SK-N-DZ (cell line): ENCODE results near the gene SRPX2.
"Not testable (repeated sequence)": the region's sequence is repeated elsewhere in the genome, so short reads cannot be mapped to it uniquely, and the experiment has no call there.

Experiments
- DNase-seq: peaks from one replicate; pipeline ENCODE4 v3.0.0-alpha.2; 2015; ENCODE audit warnings: low spot score

Gene SRPX2

DNA sequence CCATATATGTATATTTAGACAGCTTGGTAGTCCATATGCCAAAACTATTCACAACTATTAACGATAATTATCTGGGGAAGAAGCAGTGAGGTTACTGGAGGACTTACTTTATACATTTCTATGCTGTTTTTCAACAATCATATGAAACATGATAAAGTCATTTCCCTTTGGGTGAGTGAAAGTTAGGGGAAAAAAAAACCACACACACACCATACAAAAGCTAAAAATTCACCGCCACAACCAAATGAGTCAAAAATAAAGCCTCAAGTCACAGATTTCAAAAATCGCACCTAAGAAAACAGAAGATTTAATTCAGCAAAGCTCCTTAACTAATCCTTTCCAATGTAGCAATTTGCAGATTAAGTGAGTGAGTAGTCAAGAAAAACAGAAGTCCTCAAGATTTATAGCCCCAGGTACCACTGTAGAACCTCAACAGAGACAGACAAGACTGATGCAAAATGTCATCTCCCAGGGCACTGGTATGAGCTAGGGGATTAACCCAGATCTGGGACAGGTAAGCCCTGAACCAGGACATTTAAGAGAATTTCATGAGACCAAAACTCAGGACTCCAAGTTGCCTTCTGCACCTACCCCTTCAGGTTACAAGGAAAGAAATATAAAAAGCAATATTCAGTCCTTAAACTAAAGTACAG, 52.8 kb downstream of the SRPX2 start:
- DNase-seq = no peak

DNA sequence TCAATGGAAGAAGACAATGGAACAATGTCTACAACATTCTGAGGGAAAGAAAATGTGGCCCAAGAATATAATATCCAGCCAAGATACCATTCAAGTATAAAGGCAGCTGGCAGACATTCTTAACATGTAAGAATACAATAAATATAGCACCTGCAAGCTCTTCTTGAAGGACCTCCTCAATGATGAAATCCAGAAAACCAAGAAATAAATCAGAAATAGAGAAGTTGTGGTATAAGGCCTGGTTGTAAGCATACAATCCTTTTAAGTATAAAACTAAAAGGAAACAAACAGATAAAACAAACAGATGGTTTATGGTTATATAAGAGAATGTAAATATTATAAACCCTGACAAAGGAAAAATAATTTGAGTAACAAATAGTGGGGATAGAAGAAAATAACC, 54.6 kb downstream of the SRPX2 start:
- no peak for DNase-seq

DNA sequence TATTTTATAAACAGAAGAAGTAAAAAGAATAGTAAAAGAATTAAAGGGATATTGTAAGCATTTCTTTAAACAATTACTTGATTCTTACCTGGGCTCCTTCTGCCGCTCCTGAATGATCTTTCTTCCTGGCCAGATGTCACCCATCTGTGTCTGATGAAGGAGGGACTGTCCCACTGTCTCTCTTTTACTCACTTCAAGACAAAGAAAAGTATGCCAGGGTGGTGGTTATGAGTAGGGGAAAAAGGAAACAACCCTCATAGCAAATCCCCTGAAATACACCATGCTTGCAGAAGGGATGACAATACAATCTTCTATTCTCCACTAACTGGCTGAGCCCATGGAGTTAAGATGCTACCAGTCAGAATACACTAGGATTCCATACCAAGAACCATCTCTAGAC, 56.8 kb downstream of the SRPX2 start:
- no peak for DNase-seq

DNA sequence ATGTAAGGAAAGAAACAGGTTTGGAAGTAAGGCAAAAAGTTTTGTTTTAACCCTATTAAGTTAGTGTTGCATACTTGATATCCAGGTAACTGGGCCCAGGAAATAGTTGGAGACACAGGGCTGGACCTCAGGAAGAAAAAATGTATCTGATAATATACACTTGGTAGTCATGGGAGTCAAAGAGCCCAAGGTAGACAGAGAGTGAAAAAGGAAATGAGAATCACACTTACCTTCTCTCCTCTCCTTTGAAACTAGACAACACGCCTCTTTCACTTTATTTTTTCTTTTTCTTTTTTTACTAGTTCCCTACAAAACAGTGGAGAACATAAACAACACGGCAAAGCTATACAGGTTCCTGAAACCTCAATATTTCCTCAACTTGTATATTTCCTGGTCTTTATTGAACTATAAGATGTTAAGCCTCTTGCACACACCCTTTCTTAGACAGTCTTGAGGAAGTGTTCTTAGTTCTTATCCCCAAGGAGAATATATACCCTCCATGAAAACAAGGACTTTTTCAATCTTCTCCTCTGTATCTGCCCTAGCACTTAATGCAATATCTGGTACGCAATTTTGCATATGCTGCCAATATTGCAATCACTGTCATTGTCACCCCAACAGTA, 60.7 kb downstream of the SRPX2 start:
- DNase-seq = no peak

DNA sequence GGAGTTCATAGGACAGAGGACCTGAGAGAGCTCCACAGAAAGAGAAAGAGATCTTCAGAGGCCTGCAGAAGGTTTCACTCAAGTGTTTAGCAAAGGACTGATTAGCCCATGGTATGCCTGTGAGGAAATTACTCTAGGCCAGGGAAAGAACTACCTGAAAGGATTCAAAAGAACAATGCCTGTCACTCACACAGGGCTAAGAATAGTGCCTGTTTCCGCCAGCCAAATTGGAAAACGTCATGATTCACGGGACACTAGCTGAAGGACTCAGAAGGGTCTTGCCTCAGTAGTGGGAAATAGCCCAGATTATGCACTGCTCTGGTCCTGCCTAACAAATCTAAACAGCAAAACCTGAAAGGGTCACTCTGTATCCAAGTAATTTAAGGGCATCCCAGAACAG, 66.8 kb downstream of the SRPX2 start:
- no peak for DNase-seq

DNA sequence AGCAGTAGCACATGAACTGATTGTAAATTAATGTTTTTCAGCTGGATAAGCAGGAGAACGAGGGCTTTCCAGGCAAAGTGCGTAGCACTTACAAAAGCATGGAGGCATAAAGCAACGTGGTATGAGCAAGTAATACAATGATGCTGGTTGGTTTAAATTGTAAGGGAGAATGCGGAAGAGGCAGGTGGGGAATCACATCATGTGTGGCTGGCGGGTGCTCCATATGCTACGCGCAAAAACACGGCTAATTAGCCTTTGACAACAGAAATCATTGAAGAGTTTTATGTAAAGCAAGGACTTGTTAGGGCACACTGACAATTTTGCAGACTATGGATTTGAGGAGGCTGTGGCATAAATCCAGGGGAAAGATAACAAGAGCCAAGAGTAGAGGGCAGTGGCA, 73.4 kb downstream of the SRPX2 start:
- no peak for DNase-seq

DNA sequence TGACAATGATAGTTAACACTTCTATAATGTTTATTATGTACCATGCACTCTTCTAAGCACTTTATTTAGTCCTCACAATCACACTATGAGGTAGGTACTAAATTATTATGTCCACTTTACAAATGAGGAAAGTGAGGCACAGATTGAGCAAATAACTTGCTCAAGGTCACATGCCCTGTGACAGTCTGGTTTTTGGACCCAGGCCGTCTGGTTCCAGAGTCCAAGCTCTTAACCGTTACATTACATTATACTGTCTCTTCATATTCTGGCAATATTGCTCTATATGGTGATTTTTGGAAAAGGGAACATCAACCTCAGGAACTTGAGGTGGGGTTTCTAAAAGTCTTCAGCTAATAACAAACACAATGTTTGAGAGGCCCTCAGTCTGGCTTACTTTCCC, 75.1 kb downstream of the SRPX2 start:
- DNase-seq = no peak

DNA sequence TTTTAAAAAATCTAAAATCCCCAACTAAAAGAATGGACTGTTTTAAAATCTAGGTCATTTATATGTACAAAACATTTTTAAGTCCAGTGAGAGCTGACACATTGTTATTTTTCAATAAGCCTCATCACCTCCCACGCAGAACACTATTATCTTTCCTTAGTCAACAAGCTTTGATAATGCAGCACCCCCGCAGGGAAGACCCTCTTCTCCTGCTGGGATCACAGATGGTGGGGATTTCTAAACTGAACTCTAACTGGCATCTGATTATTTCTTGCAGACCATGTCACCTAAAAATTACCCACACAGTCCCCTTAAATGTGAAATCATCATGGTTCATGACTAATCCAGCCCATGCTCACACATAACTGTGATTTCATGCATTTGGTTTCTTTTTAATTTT, 76.3 kb downstream of the SRPX2 start:
- no peak for DNase-seq

DNA sequence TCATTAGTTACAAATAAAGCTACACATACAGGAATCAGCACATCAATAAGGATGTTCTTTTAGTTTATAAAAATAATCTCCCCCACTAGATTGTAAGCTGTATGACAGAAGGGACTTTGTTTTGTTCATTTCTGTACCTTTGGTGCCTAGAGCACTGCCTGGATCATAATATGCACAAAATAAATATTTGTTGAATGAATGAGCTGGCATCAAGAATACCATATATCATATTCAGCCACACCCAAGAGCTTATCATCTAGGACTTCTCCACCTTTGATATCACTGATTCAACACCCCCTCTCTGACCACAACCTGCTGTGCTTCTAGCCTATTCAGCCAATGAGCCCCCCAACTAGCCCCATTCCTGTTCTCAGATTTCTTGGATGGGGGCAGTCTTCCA, 77.3 kb downstream of the SRPX2 start:
- no peak for DNase-seq

DNA sequence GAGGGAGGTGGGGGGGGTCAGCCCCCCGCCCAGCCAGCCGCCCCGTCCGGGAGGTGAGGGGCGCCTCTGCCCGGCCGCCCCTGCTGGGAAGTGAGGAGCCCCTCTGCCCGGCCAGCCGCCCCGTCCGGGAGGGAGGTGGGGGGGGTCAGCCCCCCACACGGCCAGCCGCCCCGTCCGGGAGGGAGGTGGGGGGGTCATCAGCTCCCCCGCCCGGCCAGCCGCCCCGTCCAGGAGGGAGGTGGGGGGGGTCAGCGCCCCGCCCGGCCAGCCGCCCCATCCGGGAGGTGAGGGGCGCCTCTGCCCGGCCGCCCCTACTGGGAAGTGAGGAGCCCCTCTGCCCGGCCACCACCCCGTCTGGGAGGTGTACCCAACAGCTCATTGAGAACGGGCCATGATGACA, 80.0 kb downstream of the SRPX2 start:
- not testable (repeated sequence) for DNase-seq
